BLaER1 treated with 17β-estradiol and CSF1 and Interleukin-3, amounts not matched to agents 10 nM and 100 nM (cell line): ENCODE measurements around the gene C14orf180.

ENCODE experiments used
- H3K27ac ChIP-seq, 11 experiments: shearing (Covaris generic); formaldehyde crosslinking; 2 replicates each; pipeline ENCODE4 v1.8.1; 2022
- H3K27me3 ChIP-seq, 11 experiments: shearing (Covaris generic); formaldehyde crosslinking; 2 replicates each; pipeline ENCODE4 v1.8.1; 2022
- H3K36me3 ChIP-seq, 11 experiments: shearing (Covaris generic); formaldehyde crosslinking; 2 replicates each; pipeline ENCODE4 v1.8.1; 2022
- H3K4me1 ChIP-seq, 10 experiments: shearing (Covaris generic); formaldehyde crosslinking; 2 replicates each; pipeline ENCODE4 v1.8.1; 2022
- H3K4me2 ChIP-seq, 11 experiments: shearing (Covaris generic); formaldehyde crosslinking; 2 replicates each; pipeline ENCODE4 v1.8.1; 2022
- H3K4me3 ChIP-seq, 10 experiments: shearing (Covaris generic); formaldehyde crosslinking; 2 replicates each; pipeline ENCODE4 v1.8.1; 2022
- H3K9ac ChIP-seq, 11 experiments: shearing (Covaris generic); formaldehyde crosslinking; 2 replicates each; pipeline ENCODE4 v1.8.1; 2022
- H3K9me3 ChIP-seq, 11 experiments: shearing (Covaris generic); formaldehyde crosslinking; replicated peaks in 1 of 11; 2 replicates each; pipeline ENCODE4 v1.8.1; 2022
- H4K20me1 ChIP-seq, 11 experiments: shearing (Covaris generic); formaldehyde crosslinking; 2 replicates each; pipeline ENCODE4 v1.8.1; 2022
- Cebpa-rat ChIP-seq, 11 experiments: shearing (Covaris generic); IDR thresholded peaks; 2 replicates each; pipeline ENCODE4 v1.8.1; 2022

Gene C14orf180

DNA sequence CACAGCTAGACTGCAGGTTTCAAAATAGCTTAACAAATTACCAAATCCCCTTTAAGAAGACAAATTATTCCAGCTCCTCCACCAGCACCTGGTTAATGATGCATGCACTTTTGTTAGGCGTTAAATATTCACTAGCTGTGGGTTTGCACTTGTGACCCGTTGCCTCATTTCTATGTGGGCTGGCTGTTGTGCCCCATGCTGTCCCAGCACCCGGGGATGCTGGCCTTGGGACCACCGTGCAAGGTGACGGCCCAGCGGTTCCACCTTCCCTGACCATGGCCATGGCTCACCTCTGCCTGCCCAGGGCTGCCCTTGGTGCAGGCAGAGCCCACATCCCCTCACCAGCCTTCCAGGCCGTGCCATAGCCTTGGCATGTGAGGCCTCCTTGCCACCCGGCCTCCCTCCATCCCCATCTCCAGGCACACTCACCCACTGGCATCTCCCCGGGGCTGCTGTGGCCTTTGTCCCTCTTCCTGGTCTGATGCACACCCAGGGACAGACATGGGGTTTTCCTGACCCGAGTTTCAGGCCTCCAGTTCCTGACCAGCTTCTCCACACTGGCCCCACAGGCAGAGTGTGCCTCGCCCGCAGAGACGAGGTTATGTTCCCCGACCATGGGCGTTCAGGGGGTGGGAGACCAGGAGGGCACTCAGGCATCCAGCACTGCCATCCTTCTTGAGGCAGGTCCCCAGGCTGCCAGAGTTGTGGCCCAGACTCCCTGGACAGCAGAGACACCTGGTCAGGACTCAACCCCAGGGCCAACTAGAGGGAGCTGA lies 20.3 kb upstream of the C14orf180 start:
- no peak overlapping the region for H3K9ac ChIP-seq
- peak overlapping the region in 8 of 11 experiments; percentile 60 to 96 (median 82); a peak in 17 of 22 replicates for H3K4me2 ChIP-seq
- H3K4me1 ChIP-seq = peaks cover 26 to 100% (median 91%) of the 10 kb centered on the region in 10 experiments
- no peaks in the 10 kb centered on the region for H3K36me3 ChIP-seq
- no peak overlapping the region for H3K27ac ChIP-seq
- no peaks in the 10 kb centered on the region for H3K9me3 ChIP-seq
- no peak overlapping the region for H3K4me3 ChIP-seq
- H4K20me1 ChIP-seq = peaks cover 0 to 33% (median 0%) of the 10 kb centered on the region in 11 experiments; a peak in 4 of 22 replicates
- H3K27me3 ChIP-seq = peaks cover 0 to 30% (median 0%) of the 10 kb centered on the region in 11 experiments; a peak in 5 of 22 replicates
- no peak for TF ChIP-seq Cebpa-rat (IDR thresholded peaks at IDR 0.05)

DNA sequence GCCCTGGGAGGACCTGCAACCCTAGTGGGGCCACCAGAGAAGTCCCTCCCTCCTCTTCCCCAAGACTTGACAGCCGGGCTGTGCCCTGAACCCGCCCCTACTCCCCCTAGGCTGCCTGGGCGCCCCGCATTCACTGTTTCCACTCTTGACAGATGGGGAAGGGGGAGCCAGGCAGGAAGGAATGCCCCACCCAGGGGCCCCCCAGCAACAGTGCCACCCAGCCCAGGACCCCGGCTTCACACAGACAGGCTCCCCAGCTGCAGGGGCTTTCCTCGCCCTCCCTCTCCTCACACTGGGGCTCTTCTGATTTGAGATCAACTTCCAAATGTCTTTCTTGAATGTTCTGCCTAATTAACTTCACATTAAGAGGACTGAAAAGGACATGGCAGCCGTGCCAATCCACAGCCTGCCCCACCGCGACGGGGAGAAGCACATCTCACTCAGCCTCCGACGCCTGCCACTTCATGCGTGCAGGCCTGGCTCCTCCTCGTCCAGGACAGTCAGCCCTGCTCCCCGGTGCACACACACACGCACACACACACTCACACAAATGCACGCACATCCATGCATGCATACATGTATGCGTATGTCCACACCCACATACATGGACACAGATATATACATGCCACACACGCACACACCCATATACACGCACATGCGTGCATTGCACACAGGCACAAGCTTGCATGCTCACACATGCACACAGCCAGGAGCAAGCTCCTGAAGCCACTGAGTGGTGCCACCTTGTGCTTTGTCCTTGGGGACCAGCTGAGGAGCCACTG lies 19.6 kb upstream of the C14orf180 start:
- Histone ChIP-seq H3K4me2 (peak overlapping the region in 9 of 11 experiments; percentile 47 to 96 (median 81); a peak in 17 of 22 replicates), H3K27ac (no peak overlapping the region), H3K4me3 (no peak overlapping the region), H3K9me3 (no peaks in the 10 kb centered on the region), H3K9ac (no peak overlapping the region), H3K27me3 (peaks cover 0 to 37% (median 0%) of the 10 kb centered on the region in 11 experiments; a peak in 5 of 22 replicates), H3K4me1 (peaks cover 33 to 100% (median 98%) of the 10 kb centered on the region in 10 experiments), H4K20me1 (peaks cover 0 to 27% (median 0%) of the 10 kb centered on the region in 11 experiments; a peak in 4 of 22 replicates), H3K36me3 (no peaks in the 10 kb centered on the region)
- TF ChIP-seq Cebpa-rat (IDR thresholded peaks at IDR 0.05) = no peak

DNA sequence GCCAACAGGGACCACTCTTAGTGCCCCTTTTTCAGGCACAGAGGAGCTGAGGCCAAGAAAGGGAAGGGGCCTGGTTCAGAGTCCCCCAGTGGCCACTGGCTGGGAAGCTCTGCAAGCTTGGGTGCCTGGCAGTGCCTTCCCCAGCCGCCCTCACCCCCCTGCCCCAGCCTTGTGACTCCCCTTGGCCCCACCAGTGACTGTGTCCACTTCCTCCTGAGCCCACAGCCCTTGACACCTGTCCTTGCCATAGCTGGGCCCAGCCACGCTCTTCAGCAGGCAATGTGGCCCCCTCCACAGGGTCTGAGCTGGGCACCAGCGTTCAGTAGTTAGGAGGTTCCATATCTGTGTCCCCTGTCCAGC lies 19.0 kb upstream of the C14orf180 start:
- H3K9ac ChIP-seq = no peak overlapping the region
- TF ChIP-seq Cebpa-rat (IDR thresholded peaks at IDR 0.05) = no peak
- H3K4me2 ChIP-seq = peak overlapping the region in 9 of 11 experiments; percentile 47 to 96 (median 81); a peak in 17 of 22 replicates
- H3K9me3 ChIP-seq = no peaks in the 10 kb centered on the region
- no peaks in the 10 kb centered on the region for H3K36me3 ChIP-seq
- H3K4me3 ChIP-seq = no peak overlapping the region
- peaks cover 0 to 24% (median 0%) of the 10 kb centered on the region in 11 experiments; a peak in 4 of 22 replicates for H4K20me1 ChIP-seq
- peaks cover 0 to 37% (median 0%) of the 10 kb centered on the region in 11 experiments; a peak in 5 of 22 replicates for H3K27me3 ChIP-seq
- peaks cover 33 to 100% (median 98%) of the 10 kb centered on the region in 10 experiments for H3K4me1 ChIP-seq
- H3K27ac ChIP-seq = no peak overlapping the region

DNA sequence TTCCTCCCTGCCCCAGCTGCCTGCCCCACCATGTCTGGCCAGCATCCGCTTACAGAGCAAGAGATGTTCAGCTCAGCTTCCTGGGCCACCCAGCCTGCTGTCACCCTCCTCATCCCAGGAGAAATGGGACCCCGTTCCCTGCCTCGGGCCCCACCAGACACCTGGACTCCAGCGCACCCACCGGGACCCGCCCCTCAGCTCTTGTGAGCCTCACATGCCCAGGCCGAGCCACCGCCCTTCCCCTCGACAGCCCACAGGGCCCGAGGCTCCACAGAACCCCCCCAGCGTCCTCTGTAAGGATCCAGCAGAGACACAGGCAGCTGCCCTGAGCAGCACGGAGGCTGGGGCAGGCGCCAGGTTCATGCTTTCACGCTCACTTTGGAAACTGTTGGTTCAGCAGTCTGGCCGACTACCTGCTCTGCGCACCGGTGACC lies 18.4 kb upstream of the C14orf180 start:
- TF ChIP-seq Cebpa-rat (IDR thresholded peaks at IDR 0.05) = no peak
- Histone ChIP-seq H4K20me1 (peaks cover 0 to 27% (median 0%) of the 10 kb centered on the region in 11 experiments; a peak in 4 of 22 replicates), H3K9ac (peak overlapping the region in 2 of 11 experiments; percentile 6 to 34; a peak in 1 of 22 replicates), H3K36me3 (no peaks in the 10 kb centered on the region), H3K27ac (no peak overlapping the region), H3K4me2 (peak overlapping the region; percentile 5 to 96 (median 73); a peak in 19 of 22 replicates), H3K9me3 (no peaks in the 10 kb centered on the region), H3K4me1 (peaks cover 33 to 100% (median 98%) of the 10 kb centered on the region in 10 experiments), H3K27me3 (peaks cover 0 to 37% (median 0%) of the 10 kb centered on the region in 11 experiments; a peak in 5 of 22 replicates), H3K4me3 (no peak overlapping the region)

DNA sequence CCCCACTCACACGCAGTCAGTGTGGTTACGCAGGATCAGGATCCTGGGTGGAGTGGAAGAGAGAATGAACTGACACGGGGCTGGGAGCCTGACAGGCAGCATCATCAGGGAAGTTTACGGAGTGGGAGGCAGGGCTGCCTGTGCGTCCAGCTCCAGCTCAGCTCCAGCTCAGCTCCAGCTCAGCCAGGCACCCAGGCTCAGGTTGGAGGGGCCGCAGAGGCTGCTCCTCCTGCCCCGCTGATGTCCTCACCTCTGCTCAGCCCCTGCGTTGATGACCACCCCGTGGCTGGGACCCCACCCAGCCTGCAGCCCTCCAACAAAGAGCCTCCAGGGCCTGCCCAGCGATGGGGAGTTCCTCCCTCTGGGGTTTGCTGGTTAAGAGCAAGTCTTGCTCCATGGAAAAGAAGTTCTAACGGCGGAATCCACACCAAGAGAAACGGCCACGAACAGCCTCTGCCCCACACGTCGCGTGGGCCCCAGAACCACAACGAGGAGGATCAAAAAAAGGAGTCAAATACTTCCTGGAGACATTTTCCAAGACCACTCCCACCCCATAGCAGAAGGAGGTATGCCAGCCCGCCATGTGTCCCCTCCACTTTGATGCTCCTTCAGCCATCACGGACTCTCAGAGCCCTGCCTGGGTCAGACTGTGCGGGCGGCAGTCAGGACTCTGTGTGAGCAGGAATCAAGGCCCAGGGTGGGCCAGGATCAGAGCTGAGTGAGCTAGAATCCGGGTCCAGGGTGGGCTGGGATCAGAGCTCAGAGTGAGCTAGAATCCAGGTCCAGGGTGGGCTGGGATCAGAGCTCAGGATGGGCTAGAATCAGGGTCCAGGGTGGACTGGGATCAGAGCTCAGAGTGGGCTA lies 17.7 kb upstream of the C14orf180 start:
- H3K9me3 ChIP-seq = no peaks in the 10 kb centered on the region
- peaks cover 33 to 98% (median 93%) of the 10 kb centered on the region in 10 experiments for H3K4me1 ChIP-seq
- H3K4me2 ChIP-seq = peak overlapping the region; percentile 5 to 96 (median 73); a peak in 18 of 22 replicates
- TF ChIP-seq Cebpa-rat (IDR thresholded peaks at IDR 0.05) = no peak
- H3K36me3 ChIP-seq = no peaks in the 10 kb centered on the region
- peaks cover 0 to 27% (median 0%) of the 10 kb centered on the region in 11 experiments; a peak in 4 of 22 replicates for H4K20me1 ChIP-seq
- H3K9ac ChIP-seq = peak overlapping the region in 4 of 11 experiments; percentile 30 to 37 (median 36); a peak in 8 of 22 replicates
- peak overlapping the region in 3 of 11 experiments; percentile 2 to 32 (median 6); a peak in 1 of 22 replicates for H3K27ac ChIP-seq
- H3K4me3 ChIP-seq = no peak overlapping the region
- H3K27me3 ChIP-seq = peaks cover 0 to 37% (median 0%) of the 10 kb centered on the region in 11 experiments; a peak in 5 of 22 replicates

DNA sequence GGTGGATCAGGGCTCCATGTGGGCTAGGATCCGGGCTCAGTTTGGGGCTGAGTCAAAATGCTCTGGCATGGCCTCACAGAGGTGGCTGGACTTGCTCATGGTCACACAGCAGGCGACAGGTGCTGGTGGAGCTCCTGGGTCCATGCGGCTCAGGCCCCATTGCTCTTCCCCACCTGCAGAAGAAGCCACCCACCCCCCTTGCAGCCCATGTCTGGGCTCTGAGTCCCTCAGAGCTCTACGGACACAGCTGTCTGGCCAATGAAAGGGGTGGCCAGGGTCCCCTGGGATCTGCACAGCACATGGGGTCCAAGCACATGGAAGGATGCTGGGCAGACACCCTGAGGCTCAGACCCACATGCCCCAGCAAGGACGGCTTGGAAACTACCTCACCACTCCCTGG lies 17.0 kb upstream of the C14orf180 start:
- Histone ChIP-seq H3K9ac (peak overlapping the region in 4 of 11 experiments; percentile 30 to 37 (median 36); a peak in 4 of 22 replicates), H3K4me2 (peak overlapping the region in 9 of 11 experiments; percentile 47 to 96 (median 81); a peak in 17 of 22 replicates), H3K27ac (peak overlapping the region in 2 of 11 experiments; percentile 2 to 32; a peak in 1 of 22 replicates), H3K4me1 (peaks cover 33 to 91% (median 87%) of the 10 kb centered on the region in 10 experiments), H3K27me3 (peaks cover 0 to 37% (median 0%) of the 10 kb centered on the region in 11 experiments; a peak in 5 of 22 replicates), H3K9me3 (no peaks in the 10 kb centered on the region), H4K20me1 (peaks cover 0 to 27% (median 0%) of the 10 kb centered on the region in 11 experiments; a peak in 4 of 22 replicates), H3K4me3 (no peak overlapping the region), H3K36me3 (no peaks in the 10 kb centered on the region)
- TF ChIP-seq Cebpa-rat (IDR thresholded peaks at IDR 0.05) = no peak

DNA sequence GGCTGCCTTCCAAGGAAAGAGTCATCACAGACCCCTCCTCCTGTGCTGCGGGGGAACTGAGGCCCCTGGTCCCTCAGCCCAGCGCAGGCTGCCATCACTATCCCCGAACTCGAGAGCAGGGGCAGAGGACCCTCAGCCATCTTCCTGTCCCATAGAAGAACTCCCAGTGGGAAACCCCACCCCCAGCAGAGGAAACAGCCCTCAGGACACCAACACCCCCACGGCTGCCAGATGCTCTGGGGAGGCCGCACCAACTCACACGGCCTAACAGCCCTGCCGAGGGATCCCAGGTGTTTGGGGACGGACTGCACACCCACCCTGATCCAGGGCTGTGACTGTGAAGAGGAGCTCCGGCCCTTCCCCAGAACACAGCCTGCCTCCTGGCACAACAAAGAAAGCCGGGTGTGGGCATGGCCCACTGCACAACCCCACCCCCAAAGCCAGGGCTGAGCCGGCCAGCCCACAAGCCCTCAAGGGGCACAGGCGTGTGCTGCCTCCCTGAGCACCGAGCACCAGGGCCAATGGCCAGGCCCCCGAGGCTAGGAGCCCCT lies 16.3 kb upstream of the C14orf180 start:
- TF ChIP-seq Cebpa-rat (IDR thresholded peaks at IDR 0.05) = no peak
- Histone ChIP-seq H3K27ac (peak overlapping the region in 9 of 11 experiments; percentile 22 to 79 (median 63); a peak in 17 of 22 replicates), H3K9ac (peak overlapping the region in 8 of 11 experiments; percentile 38 to 70 (median 54); a peak in 16 of 22 replicates), H3K4me2 (peak overlapping the region; percentile 76 to 99 (median 92)), H3K4me3 (peak overlapping the region in 6 of 10 experiments; percentile 12 to 44 (median 16); a peak in 6 of 20 replicates), H4K20me1 (peaks cover 0 to 27% (median 0%) of the 10 kb centered on the region in 11 experiments; a peak in 4 of 22 replicates), H3K9me3 (no peaks in the 10 kb centered on the region), H3K36me3 (no peaks in the 10 kb centered on the region), H3K4me1 (peaks cover 33 to 84% (median 81%) of the 10 kb centered on the region in 10 experiments), H3K27me3 (peaks cover 0 to 37% (median 0%) of the 10 kb centered on the region in 11 experiments; a peak in 5 of 22 replicates)
